Endothelial cell of umbilical vein (primary cell): ENCODE measurements around the gene GPR151. TPM values are rescaled to one million over a fixed set of nuclear protein-coding genes. Genes with fewer than 3 reads are reported as not detected.

Source experiments
- BruUV-seq: library from RNA; stranded (reverse); fragments of 400-500 nt; replicated peaks from 2 replicates; lab custom pipeline; 2021; lab: Mats Ljungman, UMichigan
- CTCF ChIA-PET: fragments of 300-600, 350-600 bp; sonication (Branson Sonifier 250); formaldehyde crosslinking; loops from one replicate; lab custom pipeline; 2021; ENCODE audit warnings: antibody characterized with exemption, inconsistent platforms; lab: Charles Lee
- POLR2A ChIA-PET: fragments of 300-600, 350-600 bp; sonication (Branson Sonifier 250); formaldehyde crosslinking; loops from one replicate; lab custom pipeline; 2021; ENCODE audit warnings: antibody characterized with exemption, inconsistent platforms; lab: Charles Lee
- DNase-seq: peaks from one replicate; pipeline ENCODE4 v3.0.0-alpha.2; 2011; ENCODE audit warnings: low read depth, low spot score
- FAIRE-seq: peaks from 2 replicates; lab custom pipeline; 2011; peaks lifted over from hg19 to GRCh38; lab: Jason Lieb, UNC
- H2AFZ ChIP-seq: 2 replicates; pipeline ENCODE4 v1.6.0; 2012; ENCODE audit warnings: low read depth, low read length, control low read depth, inconsistent platforms
- H3K27ac ChIP-seq: 2 replicates; pipeline ENCODE4 v1.5.1; 2011; ENCODE audit warnings: low read depth, mild to moderate bottlenecking, control low read depth, low read length, moderate library complexity; ENCODE audit not compliant: insufficient read depth
- H3K27me3 ChIP-seq, 2 experiments: 2 replicates each; pipeline versions ENCODE4 v1.6.0 to v1.6.1; 2011; ENCODE audit warnings: low read length in 2 of 2, mixed read lengths in 1 of 2; ENCODE audit not compliant: control insufficient read depth in 2 of 2, insufficient read depth in 2 of 2
- H3K36me3 ChIP-seq, 2 experiments: 2 replicates in 1 of 2; 3 replicates in 1 of 2; pipeline ENCODE4 v1.5.1; 2011; ENCODE audit warnings: low read length in 2 of 2, mild to moderate bottlenecking in 1 of 2, moderate library complexity in 1 of 2; ENCODE audit not compliant: control insufficient read depth in 2 of 2, insufficient read depth in 2 of 2; ENCODE audit errors: extremely low read depth in 1 of 2
- H3K4me1 ChIP-seq: 3 replicates; pipeline ENCODE4 v1.5.1; 2011; ENCODE audit warnings: mild to moderate bottlenecking, low read length; ENCODE audit not compliant: control insufficient read depth, insufficient read depth; ENCODE audit errors: extremely low read depth
- H3K4me2 ChIP-seq: 2 replicates; pipeline ENCODE4 v1.6.1; 2011; ENCODE audit warnings: low read length, control low read depth, mixed read lengths; ENCODE audit not compliant: insufficient read depth
- H3K4me3 ChIP-seq, 3 experiments: fragments of 200-600 bp in 1 of 3; sonication (generic), shearing (Covaris generic) in 1 of 3; replicated peaks in 1 of 3; 2 replicates each; pipeline ENCODE4 v1.5.1; 2011 to 2016; ENCODE audit warnings: control low read depth in 3 of 3, low read length in 3 of 3, mild to moderate bottlenecking in 2 of 3, inconsistent platforms in 1 of 3, low read depth in 1 of 3, moderate library complexity in 1 of 3; ENCODE audit not compliant: insufficient read depth in 1 of 3
- H3K79me2 ChIP-seq: 2 replicates; pipeline ENCODE4 v1.6.0; 2012; ENCODE audit warnings: low read length, inconsistent platforms; ENCODE audit not compliant: control insufficient read depth, insufficient read depth
- H3K9ac ChIP-seq: replicated peaks from 2 replicates; pipeline ENCODE3; 2011; ENCODE audit warnings: low read length, control low read depth; ENCODE audit not compliant: insufficient read depth; ENCODE audit errors: extremely low read depth
- H3K9me1 ChIP-seq: replicated peaks from 3 replicates; pipeline ENCODE4 v1.6.0; 2011; ENCODE audit warnings: mild to moderate bottlenecking, low read length; ENCODE audit not compliant: control insufficient read depth, insufficient read depth; ENCODE audit errors: extremely low read depth
- H3K9me3 ChIP-seq: replicated peaks from 2 replicates; pipeline ENCODE4 v1.5.1; 2012; ENCODE audit warnings: low read length, inconsistent platforms; ENCODE audit not compliant: control insufficient read depth, insufficient read depth
- H4K20me1 ChIP-seq: replicated peaks from 2 replicates; pipeline ENCODE3; 2011; ENCODE audit warnings: mild to moderate bottlenecking, low read length; ENCODE audit not compliant: control insufficient read depth, insufficient read depth; ENCODE audit errors: extremely low read depth
- CTCF ChIP-seq, 2 donors: IDR thresholded peaks; 1 replicate in 1 of 2; 2 replicates in 1 of 2; pipeline ENCODE4 v1.5.1; 2011; ENCODE audit warnings: low read length in 2 of 2, mild to moderate bottlenecking in 2 of 2, moderate library complexity in 2 of 2, control low read depth in 1 of 2, inconsistent platforms in 1 of 2, low read depth in 1 of 2; ENCODE audit not compliant: insufficient read depth in 1 of 2; ENCODE audit errors: extremely low read depth in 1 of 2
- EZH2 ChIP-seq: IDR thresholded peaks from 2 replicates; pipeline ENCODE4 v1.6.1; 2012; ENCODE audit warnings: borderline replicate concordance, low read depth, mild to moderate bottlenecking, moderate library complexity, low read length, inconsistent platforms; ENCODE audit not compliant: severe bottlenecking
- FOS ChIP-seq: IDR thresholded peaks from 2 replicates; pipeline ENCODE4 v1.6.1; 2011; ENCODE audit warnings: mild to moderate bottlenecking, low read length, moderate library complexity, borderline replicate concordance; ENCODE audit not compliant: insufficient read depth
- GATA2 ChIP-seq: IDR thresholded peaks from 2 replicates; pipeline ENCODE4 v1.7.0; 2011; ENCODE audit warnings: low read depth, mild to moderate bottlenecking, moderate library complexity, mixed read lengths, low read length; ENCODE audit not compliant: insufficient read length, insufficient read depth
- JUN ChIP-seq: IDR thresholded peaks from 2 replicates; pipeline ENCODE4 v1.6.1; 2011; ENCODE audit warnings: borderline replicate concordance, low read depth; ENCODE audit not compliant: insufficient read length, insufficient read depth
- MAX ChIP-seq: IDR thresholded peaks from 2 replicates; pipeline ENCODE4 v1.6.1; 2011; ENCODE audit not compliant: insufficient read depth, insufficient read length
- MYC ChIP-seq: IDR thresholded peaks from one replicate; pipeline ENCODE4 v1.6.1; 2011; ENCODE audit warnings: mild to moderate bottlenecking, low read depth, low read length
- POLR2A ChIP-seq: IDR thresholded peaks from 2 replicates; pipeline ENCODE4 v1.6.1; 2012; ENCODE audit warnings: low read depth, mild to moderate bottlenecking, control low read depth, low read length
- POLR2AphosphoS5 ChIP-seq: IDR thresholded peaks from 2 replicates; pipeline ENCODE4 v1.6.1; 2012; ENCODE audit warnings: low read depth, mild to moderate bottlenecking, control low read depth, low read length, moderate library complexity; ENCODE audit not compliant: insufficient read depth
- dilution Hi-C: fragments of 300-500 bp; cut with MboI; formaldehyde crosslinking; loops from one replicate; pipeline ENCODE4 v1.15.0; 2019; ENCODE audit warnings: low sequenced_read_pairs; ENCODE audit not compliant: extremely low pct_ligation_motif_present
- intact Hi-C: fragments of 100-400 bp; cut with micrococcal nuclease; formaldehyde crosslinking; loops from one replicate; pipeline ENCODE4 v1.10.0; 2022
- polyA plus RNA-seq, 4 experiments: library from polyadenylated mRNA; depleted of rRNA in 3 of 4; stranded (reverse) in 3 of 4; unstranded in 1 of 4; fragments of >200 nt; gene quantifications; 2 replicates each; pipeline versions ENCODE4 v1.2.1 to v1.2.3, GENCODE V29; 2011 to 2012; ENCODE audit warnings: missing spikeins in 1 of 4
- total RNA-seq: library from RNA; stranded (reverse); gene quantifications from 2 replicates; pipeline ENCODE4 v1.2.3, GENCODE V29; 2021

The GPR151 gene
- total and polyA plus RNA-seq, 2 donors (not counting 3 experiments of a cell fraction or from before 2014, with no cell fraction given) = 0.06 TPM; not detected in 1

- H3K4me3 ChIP-seq = no peak overlapping the region
- BruUV-seq = no TSS peak
- CTCF ChIA-PET = interaction anchor here (0.8 to 1.3 kb wide), 2 partner anchors 401 to 625 kb away, joined by 4 to 8 read pairs; no protein-coding TSS in a partner anchor
- H3K9me3 ChIP-seq = no peaks in the 10 kb centered on the region
- no peak for DNase-seq
- H3K9me1 ChIP-seq = no peaks in the 10 kb centered on the region
- no peak overlapping the region for H2AFZ ChIP-seq
- TF ChIP-seq MAX = no peak
- TF ChIP-seq CTCF (IDR thresholded peaks at IDR 0.05; ENCODE audit: extremely low read depth in 1 of 2, insufficient read depth in 1 of 2, low read depth in 1 of 2, low read length in 2 of 2) = no peak
- TF ChIP-seq GATA2 = no peak
- TF ChIP-seq POLR2A = no peak
- TF ChIP-seq JUN = no peak
- TF ChIP-seq EZH2 = no peak
- TF ChIP-seq POLR2AphosphoS5 = no peak
- no peak for TF ChIP-seq MYC
- TF ChIP-seq FOS = no peak
- POLR2A ChIA-PET = no interaction called here
- peaks cover 0 to 3% of the 10 kb centered on the region in 2 experiments for H3K27me3 ChIP-seq
- dilution Hi-C loops = no loop called here
- no peak overlapping the region for H3K9ac ChIP-seq
- H3K79me2 ChIP-seq = no peaks in the 10 kb centered on the region
- H4K20me1 ChIP-seq = no peaks in the 10 kb centered on the region
- no peak for FAIRE-seq
- H3K36me3 ChIP-seq = no peaks in the 10 kb centered on the region
- intact Hi-C loops = no loop called here
- H3K27ac ChIP-seq = no peak overlapping the region
- H3K4me2 ChIP-seq = no peak overlapping the region
- no peaks in the 10 kb centered on the region for H3K4me1 ChIP-seq
These were observed 48.2 kb upstream of the GPR151 start for GRCh38 chr5:146564007-146564762.
